NOMO-1 treated with dmso at 0.1 percent for 144 hours (cell line): Measurements from ENCODE around the gene C16orf74.
A peak's percentile ranks its signal among the peaks of the same experiment; 100 is the strongest.

Experiments used
- DNase-seq: peaks from one replicate; lab custom pipeline; 2025; ENCODE audit not compliant: unreplicated experiment; lab: John Stamatoyannopoulos, UW

Gene C16orf74

GRCh38 chr16:85677383-85677967 lies 73.4 kb downstream of the C16orf74 start:
- DNase-seq: no peak

- no peak for DNase-seq
Measured at GRCh38 chr16:85676466-85676865, 74.4 kb downstream of the C16orf74 start.

GRCh38 chr16:85675251-85675874 lies 75.5 kb downstream of the C16orf74 start:
- peak; percentile 20 for DNase-seq

- DNase-seq: no peak
Measured at GRCh38 chr16:85674828-85675227, 76.1 kb downstream of the C16orf74 start.

- DNase-seq: no peak
Measured at GRCh38 chr16:85674418-85674755, 76.5 kb downstream of the C16orf74 start.

- DNase-seq: no peak
Measured at GRCh38 chr16:85673529-85674417, 77.1 kb downstream of the C16orf74 start.

- no peak for DNase-seq
Measured at GRCh38 chr16:85670840-85671239, 80.1 kb downstream of the C16orf74 start.

GRCh38 chr16:85668676-85669424 lies 82.0 kb downstream of the C16orf74 start:
- no peak for DNase-seq

GRCh38 chr16:85667841-85668413 lies 83.0 kb downstream of the C16orf74 start:
- DNase-seq: no peak

- DNase-seq: no peak
Measured at GRCh38 chr16:85667261-85667660, 83.6 kb downstream of the C16orf74 start.

GRCh38 chr16:85665929-85666328 lies 85.0 kb downstream of the C16orf74 start:
- DNase-seq: no peak

- DNase-seq: no peak
Measured at GRCh38 chr16:85665373-85665740, 85.5 kb downstream of the C16orf74 start.

- DNase-seq: no peak
Measured at GRCh38 chr16:85664580-85665372, 86.1 kb downstream of the C16orf74 start.

GRCh38 chr16:85663891-85664321 lies 87.0 kb downstream of the C16orf74 start:
- no peak for DNase-seq

- no peak for DNase-seq
Measured at GRCh38 chr16:85662976-85663830, 87.7 kb downstream of the C16orf74 start.

GRCh38 chr16:85662482-85662812 lies 88.4 kb downstream of the C16orf74 start:
- no peak for DNase-seq

- DNase-seq: no peak
Measured at GRCh38 chr16:85661740-85662481, 89.0 kb downstream of the C16orf74 start.

GRCh38 chr16:85660843-85661739 lies 89.8 kb downstream of the C16orf74 start:
- no peak for DNase-seq
